ENCODE data around the gene FAM177A1.
"Not testable (repeated sequence)": the region's sequence is repeated elsewhere in the genome, so short reads cannot be mapped to it uniquely, and the experiment has no call there.

The FAM177A1 gene

DNA sequence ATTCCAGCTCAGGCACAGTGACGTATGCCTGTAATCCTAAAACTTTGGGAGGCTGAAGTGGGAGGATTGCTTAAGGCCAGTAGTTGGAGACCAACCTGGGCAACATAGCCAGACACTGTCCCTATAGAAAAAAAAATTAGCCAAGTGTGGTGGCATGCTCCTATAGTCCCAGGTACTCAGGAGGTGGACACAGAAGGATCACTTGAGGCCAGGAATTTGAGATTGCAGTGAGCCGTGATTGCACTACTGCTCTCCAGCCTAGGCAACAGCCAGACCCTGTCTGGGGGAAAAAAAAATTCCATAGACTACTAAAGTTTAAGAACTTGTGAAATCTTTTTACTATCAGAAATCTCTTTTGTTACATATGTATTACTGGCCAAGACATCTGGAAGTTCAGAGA lies 6.6 kb downstream of the FAM177A1 start:
- no peak overlapping the region for H3K27ac ChIP-seq (ENCODE audit: insufficient read depth, low read length, poor library complexity, severe bottlenecking)
- peaks cover 10% of the 10 kb centered on the region for H3K36me3 ChIP-seq (ENCODE audit: control insufficient read depth, insufficient read depth, low read length)
- H3K4me1 ChIP-seq (ENCODE audit: control insufficient read depth, insufficient read depth, low read length, poor library complexity, severe bottlenecking) = peaks cover 6% of the 10 kb centered on the region

DNA sequence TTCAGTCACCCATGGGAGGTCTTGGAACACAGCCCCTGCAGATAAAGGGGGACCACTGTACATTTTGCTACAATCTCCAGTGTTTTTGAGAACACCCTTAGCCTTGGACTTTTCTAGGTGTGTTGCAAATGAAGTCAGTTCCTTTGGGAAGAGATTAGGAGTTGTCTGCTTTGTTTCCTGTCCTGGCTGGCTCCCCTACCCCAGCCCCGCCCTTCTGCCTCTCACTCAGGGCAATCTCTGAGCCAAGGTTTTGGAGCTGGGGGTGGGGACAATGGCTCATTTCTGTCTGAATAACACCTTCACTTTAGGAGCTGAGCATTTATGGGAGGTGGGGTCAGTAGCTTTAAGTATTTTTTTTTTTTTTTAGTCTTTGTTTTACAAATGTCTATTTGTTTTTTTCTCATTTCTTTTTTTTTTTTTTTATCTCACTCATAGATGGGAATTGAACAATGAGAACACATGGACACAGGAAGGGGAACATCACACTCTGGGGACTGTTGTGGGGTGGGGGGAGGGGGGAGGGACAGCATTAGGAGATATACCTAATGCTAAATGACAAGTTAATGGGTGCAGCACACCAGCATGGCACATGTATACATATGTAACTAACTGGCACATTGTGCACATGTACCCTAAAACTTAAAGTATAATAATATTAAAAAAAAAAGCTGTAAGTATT lies 15.2 kb downstream of the FAM177A1 start:
- H3K27ac ChIP-seq (ENCODE audit: insufficient read depth, low read length, poor library complexity, severe bottlenecking); H3K9me3 ChIP-seq (ENCODE audit: control insufficient read depth, low read length); H3K27me3 ChIP-seq (replicated peaks; ENCODE audit: control insufficient read depth, insufficient read depth, low read length, poor library complexity, severe bottlenecking); H3K4me1 ChIP-seq (ENCODE audit: control insufficient read depth, insufficient read depth, low read length, poor library complexity, severe bottlenecking); DNase-seq; H3K4me3 ChIP-seq (ENCODE audit: insufficient read depth, low read depth, low read length, poor library complexity, severe bottlenecking): not testable (repeated sequence)
- peaks cover 16% of the 10 kb centered on the region for H3K36me3 ChIP-seq (ENCODE audit: control insufficient read depth, insufficient read depth, low read length)

More for the DNA sequence above, 6.6 kb downstream of the FAM177A1 start:
- no peak for DNase-seq
- H3K4me3 ChIP-seq (ENCODE audit: insufficient read depth, low read depth, low read length, poor library complexity, severe bottlenecking) = no peak overlapping the region
- no peaks in the 10 kb centered on the region for H3K27me3 ChIP-seq (replicated peaks; ENCODE audit: control insufficient read depth, insufficient read depth, low read length, poor library complexity, severe bottlenecking)
- H3K9me3 ChIP-seq (ENCODE audit: control insufficient read depth, low read length) = no peaks in the 10 kb centered on the region

DNA sequence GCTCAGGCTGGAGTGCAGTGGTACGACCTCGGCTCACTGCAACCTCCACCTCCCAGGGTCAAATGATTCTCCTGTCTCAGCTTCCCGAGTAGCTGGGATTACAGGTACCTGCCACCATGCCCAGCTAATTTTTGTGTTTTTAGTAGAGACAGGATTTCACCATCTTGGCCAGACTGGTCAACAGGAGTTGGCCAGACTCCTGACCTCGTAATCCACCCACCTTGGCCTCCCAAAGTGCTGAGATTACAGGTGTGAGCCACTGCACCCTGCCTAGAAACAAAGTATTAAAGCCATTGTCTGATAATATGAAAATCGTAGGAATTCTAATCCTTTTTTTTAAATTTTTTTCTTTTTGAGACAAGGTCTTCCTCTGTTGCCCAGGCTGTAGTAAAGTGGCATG lies 19.7 kb downstream of the FAM177A1 start:
- not testable (repeated sequence) for H3K4me3 ChIP-seq (ENCODE audit: insufficient read depth, low read depth, low read length, poor library complexity, severe bottlenecking); H3K9me3 ChIP-seq (ENCODE audit: control insufficient read depth, low read length); DNase-seq; H3K27me3 ChIP-seq (replicated peaks; ENCODE audit: control insufficient read depth, insufficient read depth, low read length, poor library complexity, severe bottlenecking); H3K27ac ChIP-seq (ENCODE audit: insufficient read depth, low read length, poor library complexity, severe bottlenecking); H3K4me1 ChIP-seq (ENCODE audit: control insufficient read depth, insufficient read depth, low read length, poor library complexity, severe bottlenecking)
- H3K36me3 ChIP-seq (ENCODE audit: control insufficient read depth, insufficient read depth, low read length) = peaks cover 16% of the 10 kb centered on the region

DNA sequence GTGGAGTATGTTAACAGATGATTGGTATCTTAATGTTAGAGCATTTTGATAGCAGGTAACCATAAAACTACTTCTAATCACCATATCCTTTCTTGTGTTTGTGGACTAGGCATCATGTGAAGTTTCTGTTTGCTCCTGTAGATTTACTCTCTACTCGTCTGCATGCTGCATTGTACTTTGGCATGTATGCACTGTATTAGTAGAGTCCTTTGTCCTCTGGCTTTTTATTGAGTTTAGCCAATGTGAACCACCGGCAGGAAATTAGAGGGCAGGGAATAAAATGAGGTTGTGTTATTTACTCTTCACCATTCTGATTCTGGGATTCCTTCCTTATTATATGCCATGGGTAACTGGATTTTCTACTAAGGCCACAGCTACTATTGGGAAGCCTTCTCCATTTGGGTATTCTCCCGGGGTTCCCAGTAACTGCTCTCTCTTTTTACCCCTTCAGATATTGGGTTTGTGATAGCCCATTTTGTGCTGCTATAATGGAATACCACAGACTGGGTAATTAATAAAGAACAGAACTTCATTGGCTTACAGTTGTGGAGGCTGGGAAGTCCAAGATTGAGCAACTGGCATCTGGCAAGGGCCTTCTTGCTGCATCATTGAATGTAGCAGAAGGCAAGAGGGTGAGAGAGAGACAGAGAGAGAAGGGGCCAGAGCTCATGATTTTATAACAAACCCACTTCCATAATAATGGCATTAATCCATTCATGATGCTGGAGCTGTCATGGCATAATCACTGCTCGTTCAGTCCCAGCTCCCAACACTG lies 22.4 kb downstream of the FAM177A1 start:
- Histone ChIP-seq H3K27ac (ENCODE audit: insufficient read depth, low read length, poor library complexity, severe bottlenecking) (no peak overlapping the region), H3K4me1 (ENCODE audit: control insufficient read depth, insufficient read depth, low read length, poor library complexity, severe bottlenecking) (no peaks in the 10 kb centered on the region), H3K36me3 (ENCODE audit: control insufficient read depth, insufficient read depth, low read length) (peaks cover 16% of the 10 kb centered on the region), H3K4me3 (ENCODE audit: insufficient read depth, low read depth, low read length, poor library complexity, severe bottlenecking) (no peak overlapping the region), H3K9me3 (ENCODE audit: control insufficient read depth, low read length) (no peaks in the 10 kb centered on the region), H3K27me3 (replicated peaks; ENCODE audit: control insufficient read depth, insufficient read depth, low read length, poor library complexity, severe bottlenecking) (no peaks in the 10 kb centered on the region)
- no peak for DNase-seq

DNA sequence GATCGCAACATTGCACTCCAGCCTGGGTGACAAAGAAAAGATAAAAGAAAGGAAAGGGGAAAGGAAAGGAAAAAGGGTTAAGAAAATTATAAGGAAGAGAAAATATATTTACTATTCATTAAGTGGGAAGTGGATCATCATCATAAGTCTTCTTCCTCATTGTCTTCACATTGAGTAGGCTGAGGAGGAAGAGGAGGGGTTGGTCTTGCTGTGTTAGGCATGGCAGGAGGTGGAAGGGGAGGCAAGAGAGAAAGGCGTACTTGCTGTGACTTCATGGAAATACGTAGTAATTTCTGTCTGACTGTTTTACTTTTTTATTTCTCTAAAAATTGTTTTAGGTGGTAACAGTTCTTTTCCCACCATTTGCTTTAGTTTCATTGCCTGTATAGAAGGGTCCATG lies 26.2 kb downstream of the FAM177A1 start:
- no peaks in the 10 kb centered on the region for H3K9me3 ChIP-seq (ENCODE audit: control insufficient read depth, low read length)
- no peak overlapping the region for H3K4me3 ChIP-seq (ENCODE audit: insufficient read depth, low read depth, low read length, poor library complexity, severe bottlenecking)
- H3K27me3 ChIP-seq (replicated peaks; ENCODE audit: control insufficient read depth, insufficient read depth, low read length, poor library complexity, severe bottlenecking) = no peaks in the 10 kb centered on the region
- H3K4me1 ChIP-seq (ENCODE audit: control insufficient read depth, insufficient read depth, low read length, poor library complexity, severe bottlenecking) = no peaks in the 10 kb centered on the region
- DNase-seq = no peak
- H3K36me3 ChIP-seq (ENCODE audit: control insufficient read depth, insufficient read depth, low read length) = peaks cover 22% of the 10 kb centered on the region
- H3K27ac ChIP-seq (ENCODE audit: insufficient read depth, low read length, poor library complexity, severe bottlenecking) = no peak overlapping the region

DNA sequence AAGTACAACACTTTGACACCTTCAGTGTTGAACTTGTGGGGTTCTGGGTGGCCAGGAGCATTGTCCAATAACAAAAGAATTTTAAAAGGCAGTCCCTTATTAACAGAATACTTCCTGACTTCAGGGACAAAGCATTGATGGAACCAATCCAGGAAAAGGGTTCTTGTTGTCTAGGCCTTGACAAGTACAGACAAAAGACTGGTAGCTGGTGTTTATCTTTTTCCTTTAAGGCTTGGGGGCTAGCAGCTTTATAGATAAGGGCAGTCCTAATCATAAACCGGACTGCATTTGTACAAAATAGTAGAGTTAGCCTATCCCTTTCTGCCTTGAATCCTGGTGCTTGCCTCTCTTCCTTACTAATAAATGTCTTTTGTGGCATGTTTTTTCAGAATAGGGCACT lies 27.4 kb downstream of the FAM177A1 start:
- peaks cover 21% of the 10 kb centered on the region for H3K36me3 ChIP-seq (ENCODE audit: control insufficient read depth, insufficient read depth, low read length)
- H3K27ac ChIP-seq (ENCODE audit: insufficient read depth, low read length, poor library complexity, severe bottlenecking) = no peak overlapping the region
- no peak overlapping the region for H3K4me3 ChIP-seq (ENCODE audit: insufficient read depth, low read depth, low read length, poor library complexity, severe bottlenecking)
- H3K27me3 ChIP-seq (replicated peaks; ENCODE audit: control insufficient read depth, insufficient read depth, low read length, poor library complexity, severe bottlenecking) = no peaks in the 10 kb centered on the region
- no peak for DNase-seq
- H3K4me1 ChIP-seq (ENCODE audit: control insufficient read depth, insufficient read depth, low read length, poor library complexity, severe bottlenecking) = no peaks in the 10 kb centered on the region
- H3K9me3 ChIP-seq (ENCODE audit: control insufficient read depth, low read length) = no peaks in the 10 kb centered on the region

DNA sequence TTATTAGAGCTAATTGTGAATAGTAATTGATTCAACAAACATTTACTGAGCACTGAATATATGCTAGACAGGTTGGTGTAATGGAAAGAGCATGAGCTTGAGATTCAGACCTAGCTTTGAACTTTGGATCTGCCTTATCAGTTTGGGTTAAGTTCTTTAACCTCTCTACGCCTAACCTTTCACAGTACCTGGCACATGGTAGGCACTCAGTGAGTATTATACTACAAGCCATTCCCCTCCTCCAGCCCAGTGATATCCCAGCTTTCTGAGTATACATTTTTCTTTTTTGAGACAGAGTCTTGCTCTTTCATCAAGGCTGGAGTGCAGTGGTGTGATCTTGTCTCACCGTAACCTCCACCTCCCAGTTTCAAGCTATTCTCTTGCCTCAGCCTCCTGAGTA lies 32.0 kb downstream of the FAM177A1 start:
- Histone ChIP-seq H3K4me1 (ENCODE audit: control insufficient read depth, insufficient read depth, low read length, poor library complexity, severe bottlenecking) (no peaks in the 10 kb centered on the region), H3K9me3 (ENCODE audit: control insufficient read depth, low read length) (no peaks in the 10 kb centered on the region), H3K27me3 (replicated peaks; ENCODE audit: control insufficient read depth, insufficient read depth, low read length, poor library complexity, severe bottlenecking) (no peaks in the 10 kb centered on the region), H3K27ac (ENCODE audit: insufficient read depth, low read length, poor library complexity, severe bottlenecking) (no peak overlapping the region), H3K4me3 (ENCODE audit: insufficient read depth, low read depth, low read length, poor library complexity, severe bottlenecking) (no peak overlapping the region), H3K36me3 (ENCODE audit: control insufficient read depth, insufficient read depth, low read length) (peaks cover 37% of the 10 kb centered on the region)
- DNase-seq = no peak

DNA sequence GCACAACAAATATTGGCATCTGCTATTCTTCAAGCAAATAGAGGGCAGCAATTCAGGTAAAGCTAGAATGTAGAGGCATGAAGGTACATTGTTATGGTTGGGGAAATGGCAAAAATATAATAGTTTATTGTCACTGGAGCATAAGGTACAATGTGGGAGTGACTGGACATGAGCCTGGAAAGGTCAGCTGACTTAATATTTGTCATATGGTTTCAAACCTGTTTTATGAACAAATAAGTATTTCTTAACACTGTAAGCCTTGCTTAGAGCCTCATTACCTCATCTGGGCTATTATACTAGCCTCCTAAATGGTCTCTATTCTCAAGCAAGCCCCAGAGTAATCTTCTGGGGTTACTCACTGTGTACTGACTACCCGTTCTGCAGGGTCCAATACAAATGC lies 33.7 kb downstream of the FAM177A1 start:
- H3K36me3 ChIP-seq (ENCODE audit: control insufficient read depth, insufficient read depth, low read length) = peaks cover 44% of the 10 kb centered on the region

DNA sequence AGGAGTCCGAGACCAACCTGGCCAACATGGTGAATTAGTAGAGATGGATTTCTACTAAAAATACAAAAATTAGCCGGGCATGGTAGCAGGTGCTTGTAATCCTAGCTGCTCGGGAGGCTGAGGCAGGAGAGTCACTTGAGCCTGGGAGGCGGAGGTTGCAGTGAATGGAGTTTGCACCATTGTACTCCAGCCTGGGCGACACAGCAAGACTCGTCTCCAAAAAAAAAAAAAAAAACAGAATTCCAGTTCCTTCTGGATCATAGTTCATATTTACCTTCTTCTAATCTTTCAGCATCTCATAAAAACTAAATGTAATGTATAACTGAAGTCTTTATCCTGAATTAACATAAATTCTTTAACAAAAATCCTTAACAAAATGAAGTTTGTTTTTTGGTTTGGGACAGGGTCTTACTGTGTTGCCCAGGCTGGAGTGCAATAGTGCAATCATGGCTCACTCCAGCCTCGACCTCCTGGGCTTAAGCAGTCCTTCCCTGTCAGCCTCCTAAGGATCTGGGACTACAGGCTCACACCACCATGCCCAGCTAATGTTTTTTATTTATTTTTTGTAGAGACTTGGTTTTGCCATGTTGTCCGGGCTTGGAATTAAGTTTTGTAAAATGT lies 37.6 kb downstream of the FAM177A1 start:
- H3K4me3 ChIP-seq (ENCODE audit: insufficient read depth, low read depth, low read length, poor library complexity, severe bottlenecking) = no peak overlapping the region
- no peak for DNase-seq
- H3K27ac ChIP-seq (ENCODE audit: insufficient read depth, low read length, poor library complexity, severe bottlenecking) = no peak overlapping the region
- no peaks in the 10 kb centered on the region for H3K9me3 ChIP-seq (ENCODE audit: control insufficient read depth, low read length)
- H3K36me3 ChIP-seq (ENCODE audit: control insufficient read depth, insufficient read depth, low read length) = peaks cover 59% of the 10 kb centered on the region
- H3K27me3 ChIP-seq (replicated peaks; ENCODE audit: control insufficient read depth, insufficient read depth, low read length, poor library complexity, severe bottlenecking) = no peaks in the 10 kb centered on the region
- H3K4me1 ChIP-seq (ENCODE audit: control insufficient read depth, insufficient read depth, low read length, poor library complexity, severe bottlenecking) = no peaks in the 10 kb centered on the region

More for the DNA sequence above, 33.7 kb downstream of the FAM177A1 start:
- H3K27me3 ChIP-seq (replicated peaks; ENCODE audit: control insufficient read depth, insufficient read depth, low read length, poor library complexity, severe bottlenecking) = no peaks in the 10 kb centered on the region
- no peak for DNase-seq
- no peaks in the 10 kb centered on the region for H3K9me3 ChIP-seq (ENCODE audit: control insufficient read depth, low read length)
- H3K4me1 ChIP-seq (ENCODE audit: control insufficient read depth, insufficient read depth, low read length, poor library complexity, severe bottlenecking) = no peaks in the 10 kb centered on the region
- H3K4me3 ChIP-seq (ENCODE audit: insufficient read depth, low read depth, low read length, poor library complexity, severe bottlenecking) = no peak overlapping the region
- H3K27ac ChIP-seq (ENCODE audit: insufficient read depth, low read length, poor library complexity, severe bottlenecking) = no peak overlapping the region

DNA sequence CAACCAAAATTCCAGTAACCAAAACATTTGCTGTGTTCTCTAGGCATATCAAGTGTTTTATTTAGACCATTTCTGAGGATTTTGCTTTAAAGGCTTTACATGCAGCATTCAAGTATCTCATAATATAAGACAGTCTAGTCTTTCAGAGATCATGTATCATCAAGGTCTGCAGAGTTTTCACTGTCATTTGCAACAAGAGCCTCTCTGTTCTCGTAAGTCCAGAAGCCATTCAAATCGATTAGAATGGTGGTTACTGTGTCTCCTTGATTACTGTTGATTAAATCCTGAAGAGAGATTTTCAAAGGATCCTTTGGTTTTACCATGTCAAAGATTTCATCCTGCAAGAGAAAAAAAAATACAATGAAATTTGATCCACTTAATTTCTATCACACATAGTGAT lies 39.4 kb downstream of the FAM177A1 start:
- H3K36me3 ChIP-seq (ENCODE audit: control insufficient read depth, insufficient read depth, low read length) = peaks cover 50% of the 10 kb centered on the region
- no peaks in the 10 kb centered on the region for H3K9me3 ChIP-seq (ENCODE audit: control insufficient read depth, low read length)
- no peak for DNase-seq
- no peaks in the 10 kb centered on the region for H3K4me1 ChIP-seq (ENCODE audit: control insufficient read depth, insufficient read depth, low read length, poor library complexity, severe bottlenecking)
- H3K27me3 ChIP-seq (replicated peaks; ENCODE audit: control insufficient read depth, insufficient read depth, low read length, poor library complexity, severe bottlenecking) = no peaks in the 10 kb centered on the region
- no peak overlapping the region for H3K27ac ChIP-seq (ENCODE audit: insufficient read depth, low read length, poor library complexity, severe bottlenecking)
- no peak overlapping the region for H3K4me3 ChIP-seq (ENCODE audit: insufficient read depth, low read depth, low read length, poor library complexity, severe bottlenecking)

Measured in effector memory CD4-positive, alpha-beta T cell (primary cell).